ENCODE data around the gene ANKH.
A peak's percentile ranks its signal among the peaks of the same experiment; 100 is the strongest.

ANKH gene

DNA sequence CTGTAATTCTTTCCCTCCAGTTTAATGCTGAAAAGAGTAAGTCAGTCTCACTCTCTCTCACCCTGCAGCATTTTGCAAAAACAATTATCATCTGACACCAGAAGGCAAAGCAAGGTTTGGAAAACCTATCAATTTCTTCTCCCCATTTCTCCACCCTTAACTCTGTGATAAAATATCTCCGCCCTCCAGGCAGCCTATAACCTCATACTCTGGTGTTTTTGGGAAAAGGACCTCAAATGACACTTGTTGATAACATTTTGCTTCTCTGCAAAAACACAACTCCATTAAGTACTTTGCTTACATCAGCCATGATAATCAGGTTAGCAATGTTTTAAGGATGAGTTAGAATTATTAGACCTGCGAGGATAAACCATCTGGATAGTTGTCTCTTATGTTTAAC is 2.3 kb downstream of the ANKH start:
- ATAC-seq (ENCODE audit: insufficient read depth, low read depth), result no peak
- H3K4me3 ChIP-seq (ENCODE audit: low read depth in 1 of 2, low read length in 2 of 2), result peak overlapping the region in 1 of 2 experiments; percentile 75; a peak in 2 of 4 replicates

DNA sequence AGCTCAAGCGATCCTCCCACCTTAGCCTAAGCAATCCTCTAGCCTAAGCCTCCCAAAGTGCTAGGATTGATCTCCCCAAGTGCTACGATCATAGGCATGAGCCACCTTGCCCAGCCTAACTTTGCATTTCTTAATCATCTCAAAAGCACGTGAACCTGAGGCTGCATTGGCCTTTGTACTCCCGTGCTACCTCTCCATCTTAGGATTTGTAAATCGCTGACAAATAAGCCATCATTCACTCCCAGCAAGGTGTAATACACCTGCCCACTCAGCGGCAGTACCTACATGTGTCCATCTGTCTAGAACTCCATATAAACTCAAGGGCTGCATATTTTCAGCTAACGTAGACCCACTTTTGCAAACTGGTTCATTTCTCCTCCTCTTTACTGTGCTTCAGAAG is 2.8 kb downstream of the ANKH start:
- peaks cover 36% of the 10 kb centered on the region for H4K20me1 ChIP-seq (ENCODE audit: insufficient read depth, low read length)
- H3K36me3 ChIP-seq (ENCODE audit: insufficient read depth, low read length), result no peaks in the 10 kb centered on the region; the same call in 1 of the 2 replicates
- TF ChIP-seq, protein P1, sequence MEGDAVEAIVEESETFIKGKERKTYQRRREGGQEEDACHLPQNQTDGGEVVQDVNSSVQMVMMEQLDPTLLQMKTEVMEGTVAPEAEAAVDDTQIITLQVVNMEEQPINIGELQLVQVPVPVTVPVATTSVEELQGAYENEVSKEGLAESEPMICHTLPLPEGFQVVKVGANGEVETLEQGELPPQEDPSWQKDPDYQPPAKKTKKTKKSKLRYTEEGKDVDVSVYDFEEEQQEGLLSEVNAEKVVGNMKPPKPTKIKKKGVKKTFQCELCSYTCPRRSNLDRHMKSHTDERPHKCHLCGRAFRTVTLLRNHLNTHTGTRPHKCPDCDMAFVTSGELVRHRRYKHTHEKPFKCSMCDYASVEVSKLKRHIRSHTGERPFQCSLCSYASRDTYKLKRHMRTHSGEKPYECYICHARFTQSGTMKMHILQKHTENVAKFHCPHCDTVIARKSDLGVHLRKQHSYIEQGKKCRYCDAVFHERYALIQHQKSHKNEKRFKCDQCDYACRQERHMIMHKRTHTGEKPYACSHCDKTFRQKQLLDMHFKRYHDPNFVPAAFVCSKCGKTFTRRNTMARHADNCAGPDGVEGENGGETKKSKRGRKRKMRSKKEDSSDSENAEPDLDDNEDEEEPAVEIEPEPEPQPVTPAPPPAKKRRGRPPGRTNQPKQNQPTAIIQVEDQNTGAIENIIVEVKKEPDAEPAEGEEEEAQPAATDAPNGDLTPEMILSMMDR (IDR thresholded peaks at IDR 0.05; ENCODE audit: borderline replicate concordance, extremely low read depth, low read length, poor library complexity, severe bottlenecking), result no peak
- peak overlapping the region; percentile 72; the same call in 1 of the 2 replicates for H3K4me2 ChIP-seq (ENCODE audit: insufficient read depth, low read length)
- ATAC-seq (ENCODE audit: insufficient read depth, low read depth), result no peak
- no peaks in the 10 kb centered on the region for H3K9me3 ChIP-seq (ENCODE audit: insufficient read depth, low read length, severe bottlenecking)
- 0 out of 2 replicates have a peak overlapping the region, but pooled peaks have one; percentile 25 for H3K27ac ChIP-seq (ENCODE audit: low read length)
- no peak overlapping the region for H2AFZ ChIP-seq (ENCODE audit: low read depth, low read length)
- peaks cover 35% of the 10 kb centered on the region for H3K4me1 ChIP-seq (ENCODE audit: insufficient read depth, low read length)
- H3K79me2 ChIP-seq (ENCODE audit: insufficient read depth, low read length), result peaks cover 77% of the 10 kb centered on the region
- DNase-seq, result no peak
- H3K9ac ChIP-seq (ENCODE audit: low read depth, low read length), result no peak overlapping the region
- peak overlapping the region in 1 of 2 experiments; percentile 75; a peak in 2 of 4 replicates for H3K4me3 ChIP-seq (ENCODE audit: low read depth in 1 of 2, low read length in 2 of 2)
- no peaks in the 10 kb centered on the region for H3K27me3 ChIP-seq (ENCODE audit: insufficient read depth, low read length, poor library complexity)

More for the DNA sequence above, 2.3 kb downstream of the ANKH start:
- TF ChIP-seq, protein P1 (IDR thresholded peaks at IDR 0.05; ENCODE audit: borderline replicate concordance, extremely low read depth, low read length, poor library complexity, severe bottlenecking), result no peak
- TF ChIP-seq EZH2 (IDR thresholded peaks at IDR 0.05; ENCODE audit: borderline replicate concordance, low read depth, low read length, severe bottlenecking), result no peak
- Histone ChIP-seq H3K27ac (ENCODE audit: low read length) (0 out of 2 replicates have a peak overlapping the region, but pooled peaks have one; percentile 25), H3K9me3 (ENCODE audit: insufficient read depth, low read length, severe bottlenecking) (no peaks in the 10 kb centered on the region), H3K9ac (ENCODE audit: low read depth, low read length) (no peak overlapping the region), H2AFZ (ENCODE audit: low read depth, low read length) (no peak overlapping the region), H3K4me2 (ENCODE audit: insufficient read depth, low read length) (peak overlapping the region; percentile 72), H3K79me2 (ENCODE audit: insufficient read depth, low read length) (peaks cover 72% of the 10 kb centered on the region), H4K20me1 (ENCODE audit: insufficient read depth, low read length) (peaks cover 32% of the 10 kb centered on the region), H3K4me1 (ENCODE audit: insufficient read depth, low read length) (peaks cover 35% of the 10 kb centered on the region), H3K36me3 (ENCODE audit: insufficient read depth, low read length) (no peaks in the 10 kb centered on the region; the same call in 1 of the 2 replicates), H3K27me3 (ENCODE audit: insufficient read depth, low read length, poor library complexity) (no peaks in the 10 kb centered on the region)
- DNase-seq, result no peak

DNA sequence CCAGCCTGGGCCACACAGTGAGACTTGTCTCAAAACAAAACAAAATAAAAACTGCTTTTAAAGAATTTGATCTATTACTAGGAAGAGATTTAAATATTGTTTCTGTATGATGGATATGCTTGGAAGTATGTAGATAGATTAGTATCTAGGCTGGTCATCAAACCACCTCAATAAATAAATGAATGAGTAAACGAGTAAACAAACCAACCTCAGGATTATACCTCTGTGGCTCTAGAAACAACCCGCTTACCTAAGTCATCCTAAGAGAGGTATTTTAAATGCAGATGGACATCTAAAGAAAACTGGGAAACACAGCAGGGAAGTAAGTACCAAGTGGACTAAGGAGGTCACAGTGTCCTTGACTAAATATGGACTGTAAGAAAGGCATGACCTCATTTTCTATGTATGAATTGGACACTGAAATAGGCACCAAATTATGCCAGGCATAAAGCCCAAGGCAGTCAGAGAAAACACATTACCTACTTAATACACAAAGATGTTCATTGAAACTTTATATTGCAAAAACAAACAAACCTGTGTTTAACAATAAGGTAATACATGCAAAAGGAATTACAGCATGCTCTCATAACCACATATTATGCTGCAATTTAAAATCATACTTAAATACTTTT is 7.3 kb downstream of the ANKH start:
- Histone ChIP-seq H3K4me3 (ENCODE audit: low read depth in 1 of 2, low read length in 2 of 2) (no peak overlapping the region), H3K4me1 (ENCODE audit: insufficient read depth, low read length) (peaks cover 8% of the 10 kb centered on the region), H3K9ac (ENCODE audit: low read depth, low read length) (no peak overlapping the region), H3K79me2 (ENCODE audit: insufficient read depth, low read length) (peaks cover 91% of the 10 kb centered on the region), H3K9me3 (ENCODE audit: insufficient read depth, low read length, severe bottlenecking) (no peaks in the 10 kb centered on the region), H3K4me2 (ENCODE audit: insufficient read depth, low read length) (no peak overlapping the region), H3K27me3 (ENCODE audit: insufficient read depth, low read length, poor library complexity) (no peaks in the 10 kb centered on the region), H2AFZ (ENCODE audit: low read depth, low read length) (no peak overlapping the region), H4K20me1 (ENCODE audit: insufficient read depth, low read length) (peaks cover 61% of the 10 kb centered on the region), H3K27ac (ENCODE audit: low read length) (no peak overlapping the region), H3K36me3 (ENCODE audit: insufficient read depth, low read length) (peaks cover 5% of the 10 kb centered on the region; the same call in 1 of the 2 replicates)
- DNase-seq (no peak), ATAC-seq (ENCODE audit: insufficient read depth, low read depth) (no peak)
- no peak for TF ChIP-seq EZH2 (IDR thresholded peaks at IDR 0.05; ENCODE audit: borderline replicate concordance, low read depth, low read length, severe bottlenecking)
- TF ChIP-seq, protein P1 (IDR thresholded peaks at IDR 0.05; ENCODE audit: borderline replicate concordance, extremely low read depth, low read length, poor library complexity, severe bottlenecking), result no peak

All from DND-41 (cell line).